IPS-18a (cell line): Measurements from ENCODE around the gene ITGB7.

ENCODE experiments used
- H3K27ac ChIP-seq: one replicate; pipeline ENCODE4 v1.5.1; 2013; ENCODE audit warnings: low read length
- H3K27me3 ChIP-seq: one replicate; pipeline ENCODE4 v1.6.1; 2013; ENCODE audit warnings: mild to moderate bottlenecking, low read length; ENCODE audit not compliant: control insufficient read depth, insufficient read depth
- H3K36me3 ChIP-seq: one replicate; pipeline ENCODE4 v1.6.1; 2013; ENCODE audit warnings: low read depth, low read length; ENCODE audit not compliant: control insufficient read depth
- H3K4me1 ChIP-seq: one replicate; pipeline ENCODE4 v1.6.1; 2013; ENCODE audit warnings: low read depth, low read length; ENCODE audit not compliant: control insufficient read depth
- H3K4me3 ChIP-seq: one replicate; pipeline ENCODE4 v1.5.1; 2013; ENCODE audit warnings: low read length
- H3K9ac ChIP-seq: one replicate; pipeline ENCODE4 v1.6.1; 2013; ENCODE audit warnings: mild to moderate bottlenecking, low read length, moderate library complexity
- H3K9me3 ChIP-seq: one replicate; pipeline ENCODE4 v1.6.1; 2013; ENCODE audit warnings: low read depth, low read length; ENCODE audit not compliant: control insufficient read depth

ITGB7 gene

DNA sequence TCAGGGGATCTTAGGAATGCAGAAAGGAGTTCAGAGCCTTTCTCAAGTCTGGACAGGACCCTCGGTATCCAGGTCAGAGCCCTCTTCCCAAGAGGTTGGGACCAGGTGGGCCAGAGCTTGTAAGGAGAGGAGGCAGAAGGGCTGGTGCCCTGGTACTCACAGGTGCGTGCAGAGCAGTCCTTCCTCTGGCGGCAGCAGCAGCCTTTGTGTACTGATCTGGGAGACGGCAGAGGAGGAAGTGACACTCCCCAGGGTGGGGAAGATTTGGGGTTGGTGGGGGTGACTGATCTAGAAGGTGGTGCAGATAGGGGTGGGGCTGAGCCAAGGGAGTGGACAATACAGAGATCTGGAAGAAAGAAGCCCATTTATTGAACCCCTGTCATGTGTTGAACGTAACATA, at the start of gene ITGB7:
TSS of gene ITGB7 (minus strand) at position 210 of the 400 bp plus-strand sequence. CDS start 6,808 bp downstream, outside the sequence.
- Histone ChIP-seq H3K9ac (no peak within 1 kb of the TSS), H3K9me3 (no peaks in the 10 kb centered on the region), H3K4me3 (no peak within 1 kb of the TSS), H3K36me3 (peaks cover 7% of the 10 kb centered on the region), H3K4me1 (no peaks in the 10 kb centered on the region), H3K27me3 (no peaks in the 10 kb centered on the region), H3K27ac (no peak within 1 kb of the TSS)

GRCh38 chr12:53255996-53256395, 48.9 kb upstream of the ITGB7 start:
- no peak overlapping the region for H3K27ac ChIP-seq
- no peaks in the 10 kb centered on the region for H3K9me3 ChIP-seq

GRCh38 chr12:53254816-53255545, 47.9 kb upstream of the ITGB7 start:
- no peaks in the 10 kb centered on the region for H3K36me3 ChIP-seq
- no peaks in the 10 kb centered on the region for H3K27me3 ChIP-seq
- H3K27ac ChIP-seq: no peak overlapping the region
- H3K4me1 ChIP-seq: peaks cover 5% of the 10 kb centered on the region
- no peaks in the 10 kb centered on the region for H3K9me3 ChIP-seq
- no peak overlapping the region for H3K9ac ChIP-seq
- no peak overlapping the region for H3K4me3 ChIP-seq

More at GRCh38 chr12:53255996-53256395, 48.9 kb upstream of the ITGB7 start:
- Histone ChIP-seq H3K36me3 (no peaks in the 10 kb centered on the region), H3K4me1 (peaks cover 5% of the 10 kb centered on the region), H3K27me3 (no peaks in the 10 kb centered on the region), H3K9ac (no peak overlapping the region), H3K4me3 (no peak overlapping the region)

DNA sequence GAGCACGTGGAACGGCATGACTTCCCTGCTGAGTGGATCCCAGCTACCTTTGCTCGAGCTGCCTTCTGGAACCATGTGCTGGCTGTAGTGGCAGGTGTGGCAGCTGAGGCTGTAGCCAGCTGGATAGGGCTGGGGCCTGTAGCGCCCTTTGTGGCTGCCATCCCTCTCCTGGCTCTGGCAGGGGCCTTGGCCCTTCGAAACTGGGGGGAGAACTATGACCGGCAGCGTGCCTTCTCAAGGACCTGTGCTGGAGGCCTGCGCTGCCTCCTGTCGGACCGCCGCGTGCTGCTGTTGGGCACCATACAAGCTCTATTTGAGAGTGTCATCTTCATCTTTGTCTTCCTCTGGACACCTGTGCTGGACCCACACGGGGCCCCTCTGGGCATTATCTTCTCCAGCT, 46.2 kb upstream of the ITGB7 start:
- Histone ChIP-seq H3K9ac (no peak overlapping the region), H3K4me1 (peaks cover 5% of the 10 kb centered on the region)

DNA sequence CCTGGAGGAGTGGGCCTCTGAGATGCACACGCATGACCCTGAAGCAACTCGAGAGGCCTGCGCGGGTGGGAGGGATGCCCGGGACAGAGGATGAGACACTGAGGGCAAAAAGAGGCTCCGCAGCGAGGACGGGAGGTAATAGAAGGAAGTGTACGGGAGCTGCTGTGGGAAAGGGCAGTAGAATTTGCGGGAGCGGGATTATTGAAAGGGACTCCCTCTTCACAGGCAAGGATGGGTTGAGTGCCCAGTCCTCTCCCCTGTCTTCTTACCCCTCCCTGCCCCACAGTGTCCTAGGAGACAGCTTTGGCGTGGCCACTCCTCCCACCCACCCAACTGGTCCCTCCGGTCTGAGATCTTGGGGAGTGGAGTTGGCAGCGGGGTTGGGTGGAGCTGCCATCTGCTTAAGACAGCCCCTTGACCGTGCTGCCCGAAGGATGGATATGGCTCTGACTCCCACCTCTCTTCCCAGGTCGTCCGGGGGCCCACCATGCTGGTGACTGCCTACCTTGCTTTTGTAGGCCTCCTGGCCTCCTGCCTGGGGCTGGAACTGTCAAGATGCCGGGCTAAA, 45.4 kb upstream of the ITGB7 start:
- H3K9me3 ChIP-seq: no peaks in the 10 kb centered on the region
- H3K27me3 ChIP-seq: no peaks in the 10 kb centered on the region
- H3K27ac ChIP-seq: no peak overlapping the region
- H3K36me3 ChIP-seq: no peaks in the 10 kb centered on the region
- H3K9ac ChIP-seq: peak overlapping the region; percentile 79
- peak overlapping the region; percentile 93 for H3K4me3 ChIP-seq
- H3K4me1 ChIP-seq: peaks cover 5% of the 10 kb centered on the region

More for the DNA sequence above, 46.2 kb upstream of the ITGB7 start:
- Histone ChIP-seq H3K36me3 (no peaks in the 10 kb centered on the region), H3K27me3 (no peaks in the 10 kb centered on the region), H3K4me3 (no peak overlapping the region), H3K27ac (no peak overlapping the region), H3K9me3 (no peaks in the 10 kb centered on the region)

DNA sequence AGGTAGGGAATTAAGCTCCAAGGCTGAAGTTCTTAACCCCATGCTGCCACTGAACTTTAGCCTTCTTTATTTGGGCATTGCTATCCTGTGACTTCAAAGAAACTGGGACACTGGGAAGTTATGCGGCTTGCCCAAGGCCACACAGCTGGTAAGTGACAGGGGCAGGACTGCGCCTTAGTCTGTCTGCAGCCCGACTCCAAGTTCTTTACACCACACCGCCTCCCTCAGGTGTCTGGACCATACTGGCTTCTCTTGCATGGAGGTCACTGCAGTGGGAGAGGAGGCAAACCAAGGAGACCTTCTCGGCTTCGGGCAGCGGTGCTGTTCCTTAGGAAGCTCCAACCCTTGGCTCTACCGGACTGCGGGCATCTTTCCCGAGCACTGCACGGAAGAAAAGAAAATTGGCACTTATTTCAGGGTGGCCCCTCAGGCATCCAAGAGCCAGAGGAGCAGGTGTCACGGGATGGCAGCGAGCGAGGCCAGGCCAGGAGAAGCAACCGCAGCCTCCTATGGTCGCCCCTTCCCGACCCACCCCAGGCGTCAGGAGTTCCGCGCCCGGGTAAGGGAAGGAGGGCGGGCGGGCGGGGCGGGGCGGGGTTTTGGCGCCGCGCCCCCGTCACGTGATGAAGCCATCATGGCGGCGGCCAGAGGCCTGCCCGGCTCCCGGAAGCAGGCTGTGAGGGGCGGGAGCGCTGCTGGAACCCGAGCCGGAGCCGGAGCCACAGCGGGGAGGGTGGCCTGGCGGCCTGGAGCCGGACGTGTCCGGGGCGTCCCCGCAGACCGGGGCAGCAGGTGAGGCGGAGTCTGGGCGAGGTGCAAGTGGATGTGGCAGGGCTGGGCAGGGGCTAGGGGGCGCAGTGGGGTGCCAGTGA, 44.7 kb upstream of the ITGB7 start:
- peak overlapping the region; percentile 93 for H3K4me3 ChIP-seq
- H3K27me3 ChIP-seq: no peaks in the 10 kb centered on the region
- peaks cover 5% of the 10 kb centered on the region for H3K4me1 ChIP-seq
- H3K27ac ChIP-seq: no peak overlapping the region
- H3K9me3 ChIP-seq: no peaks in the 10 kb centered on the region
- H3K9ac ChIP-seq: peak overlapping the region; percentile 79
- no peaks in the 10 kb centered on the region for H3K36me3 ChIP-seq

DNA sequence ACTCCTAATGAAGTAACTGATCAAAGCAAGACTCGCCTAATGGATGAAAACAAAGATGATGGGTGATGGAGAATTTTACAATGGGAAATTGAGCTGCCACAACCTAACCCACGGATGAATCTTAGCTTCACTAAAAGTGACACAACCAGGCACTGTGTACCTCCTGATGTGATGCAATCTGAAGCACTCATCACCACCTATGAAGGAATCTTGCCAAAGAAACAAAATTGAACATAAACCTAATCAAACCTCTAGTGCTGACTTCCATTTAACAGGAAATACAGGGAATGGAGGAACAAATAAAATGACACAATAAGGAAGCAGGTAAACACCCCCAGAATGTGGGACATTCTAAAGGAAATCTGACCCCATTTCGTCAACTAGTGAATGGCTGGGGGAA, 38.2 kb upstream of the ITGB7 start:
- no peak overlapping the region for H3K27ac ChIP-seq
- no peaks in the 10 kb centered on the region for H3K36me3 ChIP-seq
- H3K9ac ChIP-seq: no peak overlapping the region
- H3K27me3 ChIP-seq: no peaks in the 10 kb centered on the region
- no peak overlapping the region for H3K4me3 ChIP-seq
- H3K4me1 ChIP-seq: peaks cover 26% of the 10 kb centered on the region
- no peaks in the 10 kb centered on the region for H3K9me3 ChIP-seq

GRCh38 chr12:53244337-53244736, 37.3 kb upstream of the ITGB7 start:
- peaks cover 26% of the 10 kb centered on the region for H3K4me1 ChIP-seq

DNA sequence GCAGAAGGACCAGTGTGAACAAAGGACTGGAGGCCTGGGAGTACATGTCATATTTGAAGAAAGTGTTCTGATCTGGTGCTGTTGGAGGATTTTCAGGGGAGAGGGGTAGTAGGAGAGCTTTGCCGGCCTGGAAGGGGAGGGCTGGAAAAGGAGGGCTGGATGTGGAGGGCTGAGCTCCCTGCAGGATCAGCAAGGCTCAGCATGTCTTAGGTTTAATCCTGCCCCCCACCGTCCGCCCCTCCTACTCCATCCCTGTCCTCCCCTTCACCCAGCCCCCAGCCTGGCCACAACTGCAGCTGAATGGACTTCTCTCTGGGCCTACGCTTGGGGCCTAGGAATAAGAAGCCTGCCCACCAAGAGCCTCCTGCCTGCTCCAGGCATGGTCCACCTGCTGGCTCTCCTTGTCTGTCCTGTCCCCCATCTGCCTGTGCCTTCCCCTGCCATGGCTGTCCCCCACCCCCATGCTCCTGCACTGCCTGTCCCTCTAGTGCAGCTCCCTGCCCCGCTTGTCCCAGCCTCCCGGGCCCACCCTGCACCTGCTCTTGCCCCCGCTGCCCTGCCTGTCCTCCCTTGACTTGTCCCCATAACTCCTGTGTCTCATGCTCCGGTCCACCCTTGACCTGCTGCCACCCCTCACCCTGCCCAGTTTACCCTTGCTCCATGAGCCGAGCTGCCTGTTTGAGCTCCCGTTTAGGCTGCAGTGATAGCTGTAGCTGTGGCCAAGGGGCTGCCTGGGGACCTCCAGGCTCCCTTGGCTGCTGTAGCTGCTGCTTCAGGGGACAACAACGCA, 34.8 kb upstream of the ITGB7 start:
- no peak overlapping the region for H3K9ac ChIP-seq
- H3K4me3 ChIP-seq: no peak overlapping the region
- no peaks in the 10 kb centered on the region for H3K27me3 ChIP-seq
- no peaks in the 10 kb centered on the region for H3K36me3 ChIP-seq
- H3K4me1 ChIP-seq: peaks cover 26% of the 10 kb centered on the region
- H3K9me3 ChIP-seq: no peaks in the 10 kb centered on the region
- H3K27ac ChIP-seq: no peak overlapping the region

More at GRCh38 chr12:53244337-53244736, 37.3 kb upstream of the ITGB7 start:
- Histone ChIP-seq H3K27me3 (no peaks in the 10 kb centered on the region), H3K36me3 (no peaks in the 10 kb centered on the region), H3K9ac (no peak overlapping the region), H3K9me3 (no peaks in the 10 kb centered on the region), H3K4me3 (no peak overlapping the region), H3K27ac (no peak overlapping the region)

- Histone ChIP-seq H3K4me3 (no peak overlapping the region), H3K9me3 (no peaks in the 10 kb centered on the region), H3K27me3 (no peaks in the 10 kb centered on the region), H3K36me3 (no peaks in the 10 kb centered on the region), H3K9ac (no peak overlapping the region), H3K4me1 (peaks cover 40% of the 10 kb centered on the region), H3K27ac (no peak overlapping the region)
These were observed 32.7 kb upstream of the ITGB7 start for GRCh38 chr12:53239643-53240258.
